OCI-M1 (cell line): ENCODE results near the gene RANBP10.

ENCODE experiments used
- DNase-seq: peaks from one replicate; lab custom pipeline; 2025; lab: John Stamatoyannopoulos, UW

The RANBP10 gene

DNA sequence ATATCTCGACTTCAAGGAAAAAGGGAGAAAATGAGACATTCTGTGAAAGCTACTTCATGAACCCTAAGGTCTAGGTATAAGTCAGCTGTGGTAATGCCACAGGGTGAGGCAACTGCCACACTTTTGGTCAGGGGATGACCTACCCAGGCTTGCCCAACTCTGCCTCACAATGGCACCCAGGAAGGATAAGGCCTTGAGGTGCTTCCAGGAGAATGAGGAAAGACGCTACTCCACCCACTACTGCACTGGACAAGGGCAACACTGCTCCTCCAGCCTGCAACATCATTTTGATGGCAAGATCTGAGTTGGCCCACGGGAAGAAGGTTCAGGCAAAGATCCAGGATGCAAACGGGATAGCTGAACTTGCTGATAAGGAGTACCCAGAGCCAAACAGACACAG, 65.2 kb downstream of the RANBP10 start:
- DNase-seq = no peak

DNA sequence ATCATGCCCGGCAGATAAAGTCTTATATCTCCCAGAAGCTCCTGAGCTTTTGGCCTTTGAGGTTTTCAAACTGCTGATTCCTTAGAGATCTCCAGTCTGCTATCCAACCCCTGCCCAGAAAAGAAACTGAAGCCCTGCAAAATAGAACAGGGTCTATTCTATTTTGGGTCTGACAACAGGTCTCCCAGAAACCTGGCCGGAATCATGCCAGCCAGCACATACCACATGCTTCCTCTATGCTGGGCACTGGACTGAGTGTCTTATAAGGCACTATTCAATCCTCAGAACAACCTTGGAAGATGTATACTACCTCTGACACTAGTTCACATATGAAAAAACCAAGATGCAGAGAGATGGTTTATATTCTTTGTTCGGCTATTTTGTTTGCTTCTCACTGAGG, 66.0 kb downstream of the RANBP10 start:
- DNase-seq = no peak

DNA sequence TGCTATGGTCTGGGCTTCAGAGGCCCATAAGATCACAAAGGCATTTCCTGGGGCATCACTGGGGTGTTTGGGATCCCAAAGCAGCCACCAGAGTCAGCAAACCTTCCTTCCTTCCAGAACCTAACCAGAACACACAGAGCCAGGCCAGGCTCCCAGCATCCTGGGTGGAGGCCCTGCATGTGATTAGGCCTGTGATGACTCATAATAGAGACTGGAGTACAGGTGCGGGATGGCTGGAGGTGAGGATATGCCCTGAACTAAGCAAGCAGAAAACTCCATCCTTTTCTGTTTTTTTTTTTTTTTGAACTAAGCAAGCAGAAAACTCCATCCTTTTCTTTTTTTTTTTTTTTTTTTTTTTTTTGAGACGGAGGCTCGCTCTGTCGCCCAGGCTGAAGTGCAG, 69.5 kb downstream of the RANBP10 start:
- DNase-seq = no peak

DNA sequence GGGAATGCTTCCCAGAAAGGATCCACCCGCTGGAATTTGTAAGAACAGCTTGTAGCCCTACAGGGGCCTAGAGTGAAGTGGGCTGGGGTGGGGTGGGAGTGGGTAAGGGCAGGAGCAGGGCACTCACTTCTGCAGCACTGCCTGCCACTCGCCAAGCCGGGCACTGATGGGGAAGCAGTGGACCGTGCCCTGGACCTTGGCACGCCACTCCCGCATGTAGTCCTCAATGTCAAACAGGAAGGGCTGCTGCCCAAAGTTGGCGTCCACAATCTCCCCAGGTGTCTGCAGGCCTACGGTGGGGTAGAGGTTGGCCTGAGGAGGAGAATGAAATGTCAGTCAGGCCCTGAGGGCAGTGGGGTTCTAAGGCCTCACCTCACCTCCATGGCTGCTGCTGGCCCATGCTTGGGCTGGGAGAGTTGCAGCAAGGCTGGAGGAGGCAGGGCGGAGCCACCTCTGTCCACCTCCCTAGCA, 71.6 kb downstream of the RANBP10 start:
- no peak for DNase-seq

DNA sequence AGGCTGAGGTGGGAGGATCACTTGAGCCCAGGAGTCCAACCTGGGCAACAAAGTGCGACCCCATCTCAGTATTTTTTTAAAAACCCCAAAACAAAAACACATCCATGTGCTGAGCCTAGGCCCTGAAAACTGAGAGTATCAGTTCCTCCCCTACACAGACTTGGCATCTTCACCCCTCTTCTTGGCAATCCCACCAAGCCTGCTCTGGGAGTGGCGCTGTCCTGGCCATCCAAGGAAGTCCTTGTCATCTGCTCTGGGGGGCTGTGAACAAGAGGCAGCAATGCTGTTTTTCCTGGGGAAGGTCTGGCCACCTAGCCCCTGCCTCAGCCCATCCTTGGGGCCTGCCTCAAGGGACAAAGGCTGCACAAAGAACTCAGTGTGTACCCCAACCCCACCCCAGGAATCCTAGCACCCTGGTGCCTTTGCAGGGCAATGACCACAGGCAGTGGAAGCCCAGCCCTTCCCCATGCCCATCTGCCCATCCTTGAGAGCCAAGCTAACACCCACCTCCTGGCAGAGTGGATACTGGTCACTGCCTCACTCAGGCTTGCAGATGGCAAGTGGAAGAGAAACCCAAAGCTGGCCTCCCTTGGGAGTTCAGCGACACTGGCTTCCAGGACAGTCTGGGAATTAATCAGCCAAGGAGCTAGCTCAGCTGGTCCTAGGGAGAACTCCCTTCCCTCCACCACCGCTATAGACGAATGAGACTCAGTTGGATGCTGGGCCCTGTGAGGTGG, 72.5 kb downstream of the RANBP10 start:
- DNase-seq = no peak

DNA sequence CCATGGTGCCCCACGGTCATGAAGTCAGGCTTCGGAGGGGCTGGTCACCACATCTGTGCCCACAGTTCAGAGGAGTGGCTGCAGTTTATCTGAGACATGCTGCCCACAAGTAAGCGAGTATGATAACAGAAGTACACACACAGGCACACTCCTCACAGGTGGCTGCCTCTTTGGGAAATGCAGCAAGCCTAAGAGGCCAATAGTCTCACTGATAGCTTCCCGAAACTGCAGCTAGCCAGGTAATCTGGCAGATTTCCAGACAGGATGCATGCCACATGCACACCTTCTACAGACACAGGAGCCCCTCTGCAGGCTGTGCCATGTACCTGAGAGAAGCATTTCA, 74.6 kb downstream of the RANBP10 start:
- no peak for DNase-seq

DNA sequence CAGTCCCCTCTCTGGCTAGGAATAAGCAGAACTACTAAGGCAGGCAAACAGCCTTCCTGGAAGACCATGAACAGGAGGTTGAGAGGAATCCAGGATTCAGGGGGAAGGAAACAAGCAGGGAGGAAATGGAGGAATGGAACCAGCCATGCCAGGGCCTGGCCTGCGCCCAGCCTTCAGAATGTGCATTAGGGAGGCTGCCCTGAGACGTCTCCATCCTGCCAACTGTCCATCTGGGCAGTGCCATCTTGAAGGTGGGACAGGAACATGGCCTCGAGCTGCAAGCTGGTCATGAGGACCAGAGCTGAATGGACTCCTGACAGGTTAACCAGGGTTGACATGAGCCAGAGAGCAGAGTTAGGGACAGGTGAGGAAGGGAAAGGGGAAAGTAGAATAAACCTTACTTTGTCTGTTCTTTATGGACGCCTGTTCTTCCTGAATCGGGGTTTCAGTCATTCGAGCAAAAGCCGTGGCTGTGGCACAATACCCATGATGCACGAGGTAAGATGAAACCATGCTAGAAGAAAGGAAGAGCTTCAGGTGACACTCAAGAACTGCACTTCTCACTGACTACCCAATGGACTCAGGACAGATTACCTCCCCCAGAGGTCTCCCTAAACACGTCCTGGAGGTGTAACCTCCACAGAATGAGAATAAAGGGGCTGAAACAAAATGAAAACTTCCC, 75.1 kb downstream of the RANBP10 start:
- DNase-seq = no peak

DNA sequence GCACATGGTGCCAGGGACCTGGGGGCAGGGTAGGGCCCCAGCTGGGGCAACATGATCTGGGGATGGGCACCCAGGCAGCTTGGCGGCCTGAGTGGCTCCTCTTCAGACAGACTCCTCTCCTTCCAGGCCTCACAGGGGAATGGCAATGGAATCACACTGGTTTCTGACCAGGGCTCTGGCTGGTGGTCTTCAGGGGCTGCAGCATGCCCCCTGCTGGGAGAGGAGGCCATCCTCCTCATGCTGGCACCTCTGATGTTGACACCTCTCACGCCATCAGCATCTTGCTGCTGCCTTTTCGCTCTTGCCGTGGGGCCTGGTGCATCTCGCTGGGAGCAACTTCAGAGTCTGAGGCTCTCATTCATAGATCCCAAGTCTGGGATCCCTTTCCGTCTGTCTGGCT, 76.0 kb downstream of the RANBP10 start:
- DNase-seq = no peak

DNA sequence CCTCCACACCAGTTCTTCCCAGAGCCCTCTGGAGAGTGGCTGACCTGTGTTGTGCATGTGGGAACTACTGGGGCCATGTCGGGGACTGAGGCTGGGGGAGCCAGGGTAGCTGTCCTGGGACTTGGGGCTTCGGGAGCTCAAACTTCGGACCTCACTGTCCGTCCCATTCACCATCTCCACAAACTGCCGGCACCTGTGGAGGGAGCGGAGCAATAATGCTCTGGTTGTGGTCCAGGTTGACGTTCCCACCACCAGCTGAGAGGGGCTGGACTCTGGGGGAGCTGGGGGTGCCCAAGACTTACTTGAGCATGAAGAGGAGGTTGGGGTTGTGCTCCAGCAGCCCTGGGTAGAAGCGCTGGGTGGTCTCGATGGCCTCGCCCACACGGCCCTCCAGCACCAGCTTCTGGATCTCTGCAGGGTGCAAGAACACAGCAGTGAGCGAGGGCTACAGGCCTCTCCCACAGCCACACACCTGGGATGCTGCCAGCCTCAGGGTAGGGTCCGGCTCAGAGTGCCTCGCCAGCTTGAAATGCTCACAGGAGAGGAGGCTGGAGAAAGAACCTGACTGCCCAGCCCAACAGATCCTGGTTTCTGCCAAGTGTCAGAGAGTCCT, 76.6 kb downstream of the RANBP10 start:
- no peak for DNase-seq

DNA sequence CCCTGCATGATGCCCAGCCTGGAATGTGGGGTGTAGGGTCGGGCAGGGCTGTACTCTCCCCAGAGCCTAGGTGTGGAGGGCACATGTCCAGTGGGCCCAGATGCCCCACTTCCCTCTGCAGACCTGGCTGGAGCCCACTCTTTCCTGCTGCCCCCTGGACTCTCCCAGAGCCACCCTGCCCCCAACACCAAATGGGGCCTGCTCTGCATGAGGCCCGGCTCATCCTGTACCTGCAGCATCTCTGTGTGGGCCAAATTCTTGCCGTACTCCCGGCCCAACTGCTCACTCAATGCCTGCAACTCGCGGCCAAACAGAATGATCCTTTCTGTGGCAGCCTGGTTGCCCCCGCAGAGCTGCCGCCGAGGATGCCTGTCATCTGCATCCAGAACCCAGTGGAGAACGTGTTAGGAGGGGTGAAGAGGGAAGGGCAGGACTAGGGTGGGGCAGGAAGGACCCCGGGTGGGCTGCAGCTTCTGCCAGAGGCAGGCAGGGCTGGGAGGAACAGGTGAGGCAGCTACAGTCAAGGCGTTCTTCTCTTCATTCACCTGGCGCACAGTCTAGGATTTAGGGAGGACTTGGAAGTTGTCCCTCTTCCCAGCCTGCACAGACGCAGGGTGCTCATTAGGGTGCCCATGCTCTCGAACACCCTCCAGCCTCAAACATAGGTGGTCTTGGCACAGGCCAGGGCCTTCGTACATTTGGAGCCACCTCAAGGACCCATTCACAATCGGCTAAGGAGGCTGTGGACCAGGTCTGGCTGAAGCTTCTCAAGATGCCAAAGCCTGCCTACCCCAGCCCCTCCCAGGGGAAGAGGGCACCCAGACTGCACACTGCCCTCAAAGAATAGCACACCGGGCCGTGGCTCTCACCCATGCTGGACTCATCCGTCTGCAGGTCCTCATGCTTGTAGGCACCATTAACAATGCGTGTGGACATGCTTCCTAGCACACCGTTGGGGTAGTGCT, 78.6 kb downstream of the RANBP10 start:
- DNase-seq = no peak

DNA sequence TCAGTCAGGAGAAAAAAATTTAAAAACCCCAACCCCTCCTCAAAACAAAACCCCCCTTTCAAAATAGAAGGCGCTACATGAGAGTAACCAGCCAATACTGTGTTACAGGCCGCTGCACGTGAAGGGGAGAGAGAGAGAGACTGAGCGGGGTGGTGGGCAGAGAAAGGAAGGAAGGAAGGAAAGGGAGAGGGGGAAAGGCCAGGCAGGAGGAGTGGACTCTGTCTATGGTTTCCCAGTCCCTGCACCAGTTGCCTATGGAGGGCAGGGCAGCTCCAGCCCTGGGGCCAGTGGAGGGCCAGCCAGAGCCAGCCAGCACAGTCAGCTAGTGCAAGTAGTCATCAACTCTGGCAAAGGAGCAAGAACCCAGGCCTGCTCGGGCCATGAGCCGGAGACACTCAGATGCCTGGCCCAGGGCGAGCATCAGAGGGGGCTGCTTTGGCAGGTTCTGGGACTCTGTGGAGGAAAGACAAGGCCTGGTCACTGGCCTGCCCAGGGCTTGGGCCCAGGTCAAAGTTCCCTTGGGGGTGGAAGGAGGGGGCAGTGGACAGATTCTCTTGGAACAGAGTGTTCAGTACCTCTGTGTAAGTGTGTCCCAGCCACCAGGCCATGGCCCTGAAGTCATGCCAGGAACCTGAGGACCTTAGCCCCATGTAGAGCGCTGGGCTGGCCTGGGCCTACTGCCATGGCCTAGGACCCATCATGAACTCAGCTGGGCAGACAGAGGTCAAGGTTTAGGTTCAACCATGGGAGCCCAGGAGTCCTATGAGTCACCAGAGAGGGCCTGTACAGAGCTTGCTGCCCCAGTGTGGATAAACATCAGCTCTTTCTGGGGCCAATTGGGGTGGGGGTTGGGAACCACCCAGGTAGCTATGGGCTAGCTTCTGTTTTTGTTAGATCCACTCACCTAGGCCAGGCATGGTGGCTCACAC, 80.0 kb downstream of the RANBP10 start:
- no peak for DNase-seq

DNA sequence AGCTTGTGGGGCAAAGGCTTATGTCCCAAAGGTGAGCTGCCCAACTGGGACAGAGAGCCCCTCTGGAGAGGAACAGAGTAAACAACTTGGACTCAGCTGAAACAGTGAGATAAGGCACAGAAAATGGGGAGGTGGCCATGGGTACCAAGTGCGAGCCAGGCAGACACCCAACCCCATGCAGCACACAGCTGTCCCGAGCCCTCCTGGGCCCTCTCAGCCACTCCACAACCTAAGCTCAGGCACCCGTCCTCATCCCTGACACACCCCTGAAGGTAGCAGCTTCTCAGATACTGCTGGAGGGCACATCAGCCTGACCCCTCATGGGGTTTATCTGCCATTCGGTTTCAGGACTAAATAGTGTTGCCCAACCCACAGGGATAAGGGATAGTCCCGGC, 82.5 kb downstream of the RANBP10 start:
- DNase-seq = no peak

DNA sequence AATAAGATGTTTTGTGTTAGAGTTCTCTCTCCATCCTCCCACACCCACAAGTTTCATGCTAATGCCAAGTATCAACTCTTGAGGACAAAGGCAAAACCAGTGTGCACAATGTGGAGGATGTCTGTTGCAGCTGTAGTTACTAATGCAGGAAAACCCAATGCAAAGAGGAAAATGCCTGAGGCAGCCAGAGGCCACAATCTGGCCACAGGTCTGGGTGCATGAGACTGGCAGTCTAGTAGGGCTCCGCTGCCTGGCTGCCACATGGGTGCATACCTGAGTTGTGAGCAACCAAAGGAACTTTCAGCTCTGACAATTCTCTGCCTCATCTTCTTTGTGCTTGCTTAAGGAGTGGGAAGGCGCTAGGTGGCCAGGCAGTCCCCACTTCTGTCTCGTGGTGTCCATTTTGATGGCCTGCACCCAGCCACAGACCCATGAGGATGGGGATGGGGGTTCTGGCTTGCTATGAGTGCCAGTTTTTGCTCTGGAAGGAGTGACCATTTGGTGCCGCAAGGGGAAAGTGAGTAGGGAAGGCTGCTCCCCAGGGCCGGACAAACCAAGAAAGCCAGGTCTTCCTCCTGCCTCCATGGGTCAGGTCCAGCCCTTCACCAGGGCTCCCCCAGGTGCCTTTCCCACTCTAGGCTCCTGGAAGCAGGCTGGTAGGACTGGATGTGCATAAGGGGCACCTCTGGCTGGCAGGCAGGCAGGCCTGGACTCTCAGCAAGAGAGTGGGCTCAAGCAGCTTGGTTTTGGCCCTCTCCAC, 83.0 kb downstream of the RANBP10 start:
- no peak for DNase-seq

DNA sequence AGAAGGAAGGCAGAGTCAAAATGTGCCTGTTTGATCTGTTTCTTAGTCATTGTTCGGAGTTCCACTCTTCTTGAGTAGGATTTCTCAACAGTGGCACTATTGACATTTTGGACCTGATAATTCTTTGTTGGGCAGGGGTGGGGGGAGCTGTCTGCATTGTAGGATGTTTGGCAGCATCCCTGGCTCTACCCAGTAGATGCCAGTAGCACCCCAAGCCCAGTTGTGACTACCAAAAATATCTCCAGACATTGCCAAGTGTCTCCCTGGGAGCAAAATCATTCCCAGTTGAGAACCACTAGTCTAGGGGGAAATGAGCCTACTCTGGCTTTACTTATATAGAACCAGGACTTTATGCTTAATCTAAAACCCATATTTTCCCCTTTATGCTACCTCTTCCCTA, 86.1 kb downstream of the RANBP10 start:
- DNase-seq = no peak

DNA sequence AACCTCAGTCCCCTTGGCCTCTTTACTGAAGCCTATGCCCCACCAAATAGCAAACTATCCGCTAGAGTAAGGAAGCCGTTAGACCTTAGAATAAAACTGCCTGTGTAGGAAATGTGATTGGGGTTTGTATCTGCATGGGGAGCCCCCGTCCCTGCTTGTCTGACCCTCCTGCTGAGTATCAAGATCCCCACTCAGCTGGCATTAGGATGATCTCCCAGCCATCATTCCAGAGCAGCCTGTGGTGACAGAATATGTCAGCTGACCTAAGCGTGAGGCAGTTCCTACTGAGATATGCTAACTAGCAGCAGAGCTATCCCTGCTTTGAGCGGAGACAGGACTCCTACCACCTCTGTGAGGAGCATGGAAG, 86.6 kb downstream of the RANBP10 start:
- peak; percentile 69 for DNase-seq

DNA sequence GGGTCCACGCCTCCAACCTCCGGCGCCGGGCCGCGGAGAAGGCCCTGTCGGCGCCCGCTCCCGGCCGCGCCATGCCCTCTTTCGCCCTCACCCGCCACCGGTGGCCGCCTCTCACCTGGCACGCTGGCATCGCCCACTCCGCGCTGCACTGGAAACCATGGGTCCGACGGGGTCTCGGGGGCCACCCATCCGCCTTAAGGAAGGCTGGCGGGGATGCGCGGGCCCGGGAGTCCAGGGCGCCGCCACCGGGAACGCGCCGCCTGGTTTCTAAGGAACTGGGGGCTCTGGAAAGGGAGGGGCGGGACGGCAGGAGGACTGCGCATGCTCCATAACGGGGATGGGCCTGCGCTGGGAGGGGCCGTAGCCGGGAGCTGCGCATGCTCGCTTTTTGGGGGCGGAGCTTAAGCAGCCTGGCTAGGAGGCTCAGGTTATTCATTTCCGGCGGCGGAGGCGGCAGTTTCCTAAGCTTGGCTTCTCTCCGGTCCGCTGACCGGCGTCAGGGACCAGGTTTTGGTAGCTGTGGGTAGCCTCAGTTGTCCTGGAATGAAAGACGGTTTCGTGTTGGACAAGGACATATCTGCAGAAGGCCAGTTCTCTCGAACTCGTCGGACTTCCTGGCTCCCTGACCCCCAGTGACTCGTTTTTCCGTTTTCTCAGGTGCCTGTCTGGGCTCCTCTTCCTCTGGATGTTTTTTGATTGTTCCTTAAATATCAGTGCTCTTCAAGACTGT, 87.1 kb downstream of the RANBP10 start, which contains the start of gene GFOD2:
Gene GFOD2, minus strand, starts transcription at position 269 of the 730 bp plus-strand sequence. CDS start 33,601 bp downstream, outside the sequence.
- peak; percentile 97 for DNase-seq

DNA sequence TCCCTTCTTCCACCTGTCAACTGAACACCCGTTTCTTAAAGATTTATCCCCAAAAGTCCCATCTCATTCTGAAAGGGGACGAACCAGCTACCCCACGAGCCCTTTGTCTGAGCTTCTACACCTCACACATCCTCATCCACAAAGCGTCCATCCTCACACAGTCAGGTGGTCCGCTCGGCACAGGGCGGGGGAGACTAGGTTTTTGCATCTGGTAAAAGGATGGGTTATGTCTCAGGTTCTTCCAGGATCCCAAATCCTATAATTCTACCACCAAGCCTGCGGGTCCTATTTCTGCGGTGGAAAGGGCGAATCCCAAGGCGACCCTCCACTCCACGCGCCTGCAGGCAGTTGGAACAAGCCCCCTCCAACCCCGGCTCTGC, 87.7 kb downstream of the RANBP10 start:
- peak; percentile 30 for DNase-seq

DNA sequence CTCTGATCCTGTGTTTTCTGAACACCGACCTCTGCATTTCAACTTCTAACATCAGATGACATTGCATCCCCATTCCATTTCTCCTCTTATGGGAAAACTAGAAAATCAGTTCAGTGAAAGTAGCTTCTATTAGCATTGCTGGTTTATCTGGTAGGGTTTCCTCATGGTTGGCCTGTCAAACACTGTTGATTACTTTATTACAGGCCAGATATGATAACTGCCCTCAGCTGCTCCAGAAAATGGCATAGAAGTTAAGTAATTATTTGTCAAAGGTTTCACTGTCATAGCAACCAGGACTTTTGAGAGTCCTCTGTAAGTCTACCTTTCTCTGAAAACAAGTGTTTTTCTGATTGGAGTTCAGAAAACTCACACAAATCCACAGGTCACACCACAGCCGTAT, 90.3 kb downstream of the RANBP10 start:
- no peak for DNase-seq

DNA sequence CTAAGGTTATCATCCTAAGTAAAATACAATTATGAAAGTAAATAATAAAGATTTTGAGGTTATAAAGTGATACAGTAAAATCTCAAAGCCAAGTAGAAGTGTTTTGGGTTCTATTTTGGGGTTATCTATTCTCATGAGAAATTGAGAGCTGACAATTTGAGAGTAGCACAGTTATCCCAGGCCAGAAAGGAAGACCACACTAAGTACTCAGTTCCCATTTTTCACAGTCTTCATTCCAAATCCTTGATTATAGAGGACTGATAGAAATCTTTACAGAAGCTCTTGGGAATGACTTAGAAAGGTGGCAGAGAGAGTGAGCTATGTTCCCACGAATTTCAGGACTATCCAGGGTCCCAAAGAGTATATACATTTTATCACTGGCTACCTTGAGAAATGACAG, 91.8 kb downstream of the RANBP10 start:
- no peak for DNase-seq
